Measurements from ENCODE around the gene HNRNPM.

GRCh38 chr19:8504919-8505318 lies 60.1 kb downstream of the HNRNPM start:
- TF ChIP-seq CTCF (conservative IDR thresholded peaks at IDR 0.05; ENCODE audit: low read length) (no peak), EZH2phosphoT487 (IDR thresholded peaks at IDR 0.05; ENCODE audit: borderline replicate concordance) (no peak)
